Measurements from ENCODE around the gene BIN1.

BIN1 gene

DNA sequence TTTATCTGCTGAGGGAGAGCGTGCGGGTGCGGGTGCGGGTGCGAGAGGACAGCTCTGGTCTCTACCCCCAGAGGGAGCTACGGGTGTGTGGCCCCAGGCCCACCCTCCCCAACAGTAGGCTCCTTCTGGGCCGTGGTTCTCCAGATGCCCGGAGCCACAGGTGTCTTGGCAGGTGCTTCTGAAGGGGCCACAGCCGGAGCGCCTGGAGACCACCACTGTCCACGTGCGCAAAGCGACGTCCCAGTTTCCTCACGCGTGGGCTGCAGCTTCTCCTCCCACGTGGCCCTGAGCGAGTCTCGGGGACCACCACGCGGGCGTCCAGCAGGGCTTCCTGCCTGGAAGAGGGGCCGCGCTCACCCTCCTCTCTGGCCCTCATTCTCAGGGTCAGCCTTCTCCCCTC lies 90.6 kb downstream of the BIN1 start:
- Histone ChIP-seq H3K36me3 (ENCODE audit: insufficient read depth, low read length) (no peaks in the 10 kb centered on the region), H3K27ac (ENCODE audit: low read depth, low read length) (no peak overlapping the region), H3K9ac (ENCODE audit: low read length) (no peak overlapping the region), H3K4me3 (ENCODE audit: low read depth in 1 of 2, low read length in 2 of 2) (no peak overlapping the region), H3K4me1 (ENCODE audit: insufficient read depth, low read length) (peaks cover 4% of the 10 kb centered on the region), H3K27me3 (ENCODE audit: control insufficient read depth in 1 of 2, insufficient read depth in 2 of 2, low read length in 2 of 2) (peaks cover 0 to 5% of the 10 kb centered on the region in 2 donors), H3K9me3 (ENCODE audit: low read length) (no peaks in the 10 kb centered on the region)

DNA sequence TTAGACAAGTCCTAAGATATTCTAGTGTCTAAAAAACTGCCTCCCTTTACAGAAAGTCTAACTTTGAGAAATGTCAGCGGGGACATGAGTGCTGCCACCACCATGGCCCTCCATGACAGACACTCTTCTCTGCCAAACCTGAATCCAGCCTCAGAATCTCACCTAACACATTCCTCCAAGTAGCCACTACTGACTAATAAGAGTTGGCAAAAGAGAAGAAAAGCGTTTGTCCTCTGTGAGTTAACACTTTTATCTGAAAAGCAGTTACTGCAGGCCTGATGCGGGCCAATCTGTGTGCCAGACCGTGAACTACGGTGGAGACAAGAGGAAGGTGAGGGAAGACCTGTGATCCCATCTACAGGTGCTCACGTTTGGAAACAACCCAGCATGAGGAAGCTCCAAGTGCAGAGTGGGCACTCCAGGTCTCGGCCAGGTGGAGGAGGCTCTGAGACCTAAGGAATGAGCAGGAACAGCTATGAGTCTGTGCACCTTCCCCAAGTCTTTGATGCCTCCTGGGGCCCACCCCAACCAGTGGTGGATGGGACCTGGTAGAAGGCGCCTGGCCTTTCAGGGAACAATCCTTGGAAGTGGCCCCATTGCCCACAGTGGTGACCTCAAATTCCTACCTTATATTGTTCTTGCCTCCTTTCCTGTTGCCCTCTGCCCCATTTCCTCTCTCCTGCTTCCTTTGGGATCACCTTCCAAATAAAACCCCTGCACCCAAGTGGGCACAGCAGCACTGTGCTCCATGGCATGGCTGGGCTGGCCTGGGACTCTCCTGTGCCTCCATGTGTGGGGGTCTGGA lies 91.6 kb downstream of the BIN1 start:
- peaks cover 0 to 5% of the 10 kb centered on the region in 2 donors for H3K27me3 ChIP-seq (ENCODE audit: control insufficient read depth in 1 of 2, insufficient read depth in 2 of 2, low read length in 2 of 2)
- no peak overlapping the region for H3K4me3 ChIP-seq (ENCODE audit: low read depth in 1 of 2, low read length in 2 of 2)
- no peaks in the 10 kb centered on the region for H3K9me3 ChIP-seq (ENCODE audit: low read length)
- no peak overlapping the region for H3K9ac ChIP-seq (ENCODE audit: low read length)
- no peak overlapping the region for H3K27ac ChIP-seq (ENCODE audit: low read depth, low read length)
- H3K4me1 ChIP-seq (ENCODE audit: insufficient read depth, low read length): peaks cover 4% of the 10 kb centered on the region
- H3K36me3 ChIP-seq (ENCODE audit: insufficient read depth, low read length): no peaks in the 10 kb centered on the region

DNA sequence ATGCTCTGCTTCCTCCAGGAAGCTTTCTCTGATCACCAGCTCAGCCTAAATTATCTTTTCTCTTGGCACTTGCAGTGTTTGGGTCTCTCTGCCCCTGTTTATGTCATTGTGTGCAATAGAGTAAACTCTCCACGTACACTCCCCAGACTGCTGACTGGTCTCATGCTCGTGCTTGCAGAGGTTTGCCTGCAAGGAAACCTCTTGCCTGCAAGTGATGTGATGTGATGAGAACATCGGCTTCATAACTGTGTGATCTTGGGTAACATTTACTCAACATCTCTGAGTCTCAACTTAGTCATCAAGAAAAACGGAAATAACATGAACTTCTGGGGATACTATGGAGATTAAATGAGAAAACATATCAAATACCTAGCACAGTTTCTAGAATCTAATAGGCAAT lies 92.3 kb downstream of the BIN1 start:
- no peak overlapping the region for H3K9ac ChIP-seq (ENCODE audit: low read length)
- no peak overlapping the region for H3K4me3 ChIP-seq (ENCODE audit: low read depth in 1 of 2, low read length in 2 of 2)
- peaks cover 0 to 5% of the 10 kb centered on the region in 2 donors for H3K27me3 ChIP-seq (ENCODE audit: control insufficient read depth in 1 of 2, insufficient read depth in 2 of 2, low read length in 2 of 2)
- peaks cover 4% of the 10 kb centered on the region for H3K4me1 ChIP-seq (ENCODE audit: insufficient read depth, low read length)
- no peaks in the 10 kb centered on the region for H3K9me3 ChIP-seq (ENCODE audit: low read length)
- no peaks in the 10 kb centered on the region for H3K36me3 ChIP-seq (ENCODE audit: insufficient read depth, low read length)
- H3K27ac ChIP-seq (ENCODE audit: low read depth, low read length): no peak overlapping the region

DNA sequence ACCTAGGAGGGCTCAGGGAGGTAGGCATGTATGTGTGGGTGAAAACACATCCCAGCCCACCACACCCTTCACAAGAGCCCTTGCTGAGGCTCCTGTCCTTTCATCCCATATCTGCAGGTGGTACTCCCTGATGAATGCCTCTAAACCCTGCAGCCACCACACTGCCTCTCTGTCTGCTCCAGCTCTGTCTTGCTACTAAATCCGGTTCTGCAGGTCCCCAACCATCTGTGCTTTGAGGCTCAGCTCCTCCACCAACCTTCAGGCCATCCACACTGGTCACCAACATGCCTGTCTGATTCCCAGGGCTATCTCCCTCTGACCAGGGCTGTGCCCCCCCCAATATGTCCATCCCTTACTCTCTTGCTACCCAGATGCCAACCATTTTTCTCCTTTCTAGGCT lies 92.7 kb downstream of the BIN1 start:
- no peak overlapping the region for H3K27ac ChIP-seq (ENCODE audit: low read depth, low read length)
- no peaks in the 10 kb centered on the region for H3K36me3 ChIP-seq (ENCODE audit: insufficient read depth, low read length)
- H3K27me3 ChIP-seq (ENCODE audit: control insufficient read depth in 1 of 2, insufficient read depth in 2 of 2, low read length in 2 of 2): peaks cover 0 to 5% of the 10 kb centered on the region in 2 donors
- H3K9me3 ChIP-seq (ENCODE audit: low read length): no peaks in the 10 kb centered on the region
- no peak overlapping the region for H3K4me3 ChIP-seq (ENCODE audit: low read depth in 1 of 2, low read length in 2 of 2)
- H3K9ac ChIP-seq (ENCODE audit: low read length): no peak overlapping the region
- H3K4me1 ChIP-seq (ENCODE audit: insufficient read depth, low read length): peaks cover 4% of the 10 kb centered on the region

DNA sequence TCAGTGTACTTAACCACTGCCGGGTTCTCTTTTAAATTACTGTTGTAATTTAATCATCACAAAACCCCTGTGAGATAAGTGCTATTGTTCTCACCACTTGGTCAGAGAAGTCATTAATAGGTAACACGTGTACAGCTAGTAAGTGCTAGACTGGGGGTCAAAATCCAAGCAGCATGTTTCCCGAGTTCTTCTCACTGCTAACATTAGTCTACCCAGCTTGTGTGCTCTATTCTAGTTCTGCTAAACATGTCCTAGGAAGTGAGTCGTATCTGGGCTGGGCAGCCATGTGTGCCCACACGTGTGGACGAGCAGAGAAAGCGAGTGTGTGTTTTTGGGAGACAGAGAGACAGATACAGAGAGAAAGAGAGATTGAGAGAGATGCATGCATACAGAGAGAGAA lies 94.1 kb downstream of the BIN1 start:
- Histone ChIP-seq H3K4me3 (ENCODE audit: low read depth in 1 of 2, low read length in 2 of 2) (no peak overlapping the region), H3K9me3 (ENCODE audit: low read length) (no peaks in the 10 kb centered on the region), H3K27me3 (ENCODE audit: control insufficient read depth in 1 of 2, insufficient read depth in 2 of 2, low read length in 2 of 2) (peaks cover 0 to 5% of the 10 kb centered on the region in 2 donors), H3K27ac (ENCODE audit: low read depth, low read length) (no peak overlapping the region), H3K4me1 (ENCODE audit: insufficient read depth, low read length) (peaks cover 4% of the 10 kb centered on the region), H3K9ac (ENCODE audit: low read length) (no peak overlapping the region), H3K36me3 (ENCODE audit: insufficient read depth, low read length) (no peaks in the 10 kb centered on the region)

DNA sequence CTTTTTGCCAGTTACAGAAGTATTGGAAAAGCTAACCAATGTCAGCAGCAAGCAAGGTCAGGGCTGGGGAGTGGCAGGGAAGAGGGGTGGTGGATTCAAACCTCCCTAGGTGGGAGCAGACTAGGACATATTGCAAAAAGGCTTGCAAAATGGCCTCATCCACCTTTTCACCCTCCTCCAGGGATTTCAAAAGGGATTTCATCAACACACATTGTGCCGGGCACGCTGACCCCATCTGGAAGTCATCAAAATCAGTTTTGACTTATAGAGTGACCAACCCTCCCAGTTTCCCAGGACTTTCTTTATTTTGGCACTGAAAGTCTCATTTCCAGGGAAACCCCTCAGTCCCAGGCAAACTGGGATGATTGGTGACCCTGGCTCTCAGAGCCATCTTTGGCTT lies 94.7 kb downstream of the BIN1 start:
- Histone ChIP-seq H3K27ac (ENCODE audit: low read depth, low read length) (no peak overlapping the region), H3K9me3 (ENCODE audit: low read length) (no peaks in the 10 kb centered on the region), H3K36me3 (ENCODE audit: insufficient read depth, low read length) (no peaks in the 10 kb centered on the region), H3K27me3 (ENCODE audit: control insufficient read depth in 1 of 2, insufficient read depth in 2 of 2, low read length in 2 of 2) (peaks cover 0 to 5% of the 10 kb centered on the region in 2 donors), H3K4me1 (ENCODE audit: insufficient read depth, low read length) (peaks cover 4% of the 10 kb centered on the region), H3K4me3 (ENCODE audit: low read depth in 1 of 2, low read length in 2 of 2) (no peak overlapping the region), H3K9ac (ENCODE audit: low read length) (no peak overlapping the region)

DNA sequence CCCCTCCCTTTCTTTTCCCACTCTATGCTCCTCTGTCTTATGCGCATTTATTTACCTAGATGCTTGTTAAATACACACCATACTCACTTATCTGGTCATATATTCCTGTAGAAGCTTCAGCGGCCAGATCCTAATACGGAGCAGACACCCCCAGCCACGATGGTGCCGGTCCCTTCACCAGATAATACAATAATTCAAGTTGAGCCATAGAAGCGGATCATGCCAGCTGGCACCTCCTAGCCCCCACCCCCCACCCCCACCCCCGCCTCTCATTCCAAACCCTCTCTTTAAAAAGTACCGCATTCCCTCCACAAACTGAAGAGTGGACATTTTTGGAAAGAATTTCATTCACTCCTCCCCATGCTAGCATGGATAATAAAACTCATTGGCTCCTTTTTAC lies 95.2 kb downstream of the BIN1 start:
- H3K9me3 ChIP-seq (ENCODE audit: low read length): no peaks in the 10 kb centered on the region
- H3K27ac ChIP-seq (ENCODE audit: low read depth, low read length): no peak overlapping the region
- H3K4me1 ChIP-seq (ENCODE audit: insufficient read depth, low read length): peaks cover 4% of the 10 kb centered on the region
- H3K9ac ChIP-seq (ENCODE audit: low read length): no peak overlapping the region
- peaks cover 0 to 5% of the 10 kb centered on the region in 2 donors for H3K27me3 ChIP-seq (ENCODE audit: control insufficient read depth in 1 of 2, insufficient read depth in 2 of 2, low read length in 2 of 2)
- no peak overlapping the region for H3K4me3 ChIP-seq (ENCODE audit: low read depth in 1 of 2, low read length in 2 of 2)
- no peaks in the 10 kb centered on the region for H3K36me3 ChIP-seq (ENCODE audit: insufficient read depth, low read length)

DNA sequence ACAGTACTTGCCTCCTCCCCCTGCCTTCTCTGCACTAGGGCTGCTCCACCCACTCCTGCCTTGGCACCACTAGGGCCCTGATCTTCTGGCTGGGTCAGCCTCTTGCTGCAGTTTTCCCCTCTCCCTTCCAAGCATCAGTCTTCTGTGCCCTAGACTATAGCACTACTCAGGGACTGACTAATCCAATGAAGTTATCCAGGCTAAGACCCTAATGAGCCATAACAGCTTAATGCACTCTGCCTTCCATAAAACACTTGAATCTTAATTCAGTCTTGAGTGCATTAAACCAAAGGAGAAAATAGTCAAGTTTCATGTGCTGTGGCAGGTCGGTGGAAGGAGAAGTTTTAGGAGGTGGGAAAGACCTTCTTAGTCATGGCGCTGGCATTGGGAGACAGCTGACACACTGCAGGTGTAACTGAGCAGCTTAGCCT lies 95.7 kb downstream of the BIN1 start:
- no peak overlapping the region for H3K9ac ChIP-seq (ENCODE audit: low read length)
- no peaks in the 10 kb centered on the region for H3K36me3 ChIP-seq (ENCODE audit: insufficient read depth, low read length)
- no peaks in the 10 kb centered on the region for H3K9me3 ChIP-seq (ENCODE audit: low read length)
- no peak overlapping the region for H3K4me3 ChIP-seq (ENCODE audit: low read depth in 1 of 2, low read length in 2 of 2)
- peaks cover 4% of the 10 kb centered on the region for H3K4me1 ChIP-seq (ENCODE audit: insufficient read depth, low read length)
- H3K27ac ChIP-seq (ENCODE audit: low read depth, low read length): no peak overlapping the region
- H3K27me3 ChIP-seq (ENCODE audit: control insufficient read depth in 1 of 2, insufficient read depth in 2 of 2, low read length in 2 of 2): peaks cover 0 to 5% of the 10 kb centered on the region in 2 donors

DNA sequence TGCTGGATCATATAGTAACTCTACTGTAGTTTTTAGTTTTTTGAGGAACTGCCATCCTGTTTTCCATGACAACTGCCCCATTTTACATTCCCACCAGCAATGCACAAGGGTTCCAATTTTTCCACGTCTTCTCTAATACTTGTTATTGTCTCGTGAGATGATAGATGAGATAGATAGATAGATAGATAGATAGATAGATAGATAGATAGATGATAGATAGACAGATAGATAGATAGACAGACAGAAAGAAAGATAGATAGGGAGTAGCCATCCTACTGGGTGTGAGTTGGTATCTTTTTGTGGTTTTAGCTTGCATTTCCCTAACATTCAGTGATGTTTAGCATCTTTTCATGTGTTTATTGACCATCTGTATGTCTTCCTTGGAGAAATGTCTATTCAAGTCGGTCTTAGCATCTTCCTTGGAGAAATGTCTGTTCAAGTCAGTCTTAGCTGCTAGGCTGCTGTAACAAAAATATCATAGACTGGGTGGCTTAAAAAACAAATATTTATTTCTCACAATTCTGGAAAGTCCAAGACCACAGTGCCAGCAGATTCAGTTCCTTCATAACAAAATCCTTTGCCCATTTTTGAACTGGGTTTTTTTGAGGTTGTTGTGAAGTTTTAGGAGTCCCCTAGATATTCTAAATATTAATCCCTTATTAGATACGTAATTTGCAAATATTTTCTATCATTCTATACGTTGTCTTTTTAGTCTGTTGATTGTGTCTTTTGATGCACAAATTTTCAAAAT lies 98.5 kb downstream of the BIN1 start:
- Histone ChIP-seq H3K9ac (ENCODE audit: low read length) (no peak overlapping the region), H3K27ac (ENCODE audit: low read depth, low read length) (no peak overlapping the region), H3K27me3 (ENCODE audit: control insufficient read depth in 1 of 2, insufficient read depth in 2 of 2, low read length in 2 of 2) (no peaks in the 10 kb centered on the region), H3K4me1 (ENCODE audit: insufficient read depth, low read length) (peaks cover 4% of the 10 kb centered on the region), H3K9me3 (ENCODE audit: low read length) (no peaks in the 10 kb centered on the region), H3K36me3 (ENCODE audit: insufficient read depth, low read length) (no peaks in the 10 kb centered on the region), H3K4me3 (ENCODE audit: low read depth in 1 of 2, low read length in 2 of 2) (no peak overlapping the region)

DNA sequence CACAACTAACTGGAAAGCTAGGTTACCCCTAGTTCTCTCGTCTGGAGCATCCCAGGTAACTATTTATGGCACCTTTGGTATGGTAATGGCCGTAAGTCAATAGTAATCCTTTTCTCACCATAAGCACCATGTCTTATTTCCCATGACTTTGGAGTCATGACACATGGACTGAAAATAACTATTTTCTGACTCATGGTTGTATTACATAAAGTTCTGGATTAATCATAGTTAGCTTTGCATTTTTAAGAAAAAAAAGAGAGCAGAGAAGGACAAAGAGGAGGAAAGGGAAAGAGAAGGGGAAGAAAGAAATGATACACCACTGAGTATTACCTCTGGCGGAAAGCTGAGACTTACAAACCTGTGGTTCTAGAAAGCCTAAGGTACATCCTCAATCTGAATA lies 99.3 kb downstream of the BIN1 start:
- H3K9ac ChIP-seq (ENCODE audit: low read length): no peak overlapping the region
- no peak overlapping the region for H3K4me3 ChIP-seq (ENCODE audit: low read depth in 1 of 2, low read length in 2 of 2)
- H3K9me3 ChIP-seq (ENCODE audit: low read length): no peaks in the 10 kb centered on the region
- no peak overlapping the region for H3K27ac ChIP-seq (ENCODE audit: low read depth, low read length)
- H3K27me3 ChIP-seq (ENCODE audit: control insufficient read depth in 1 of 2, insufficient read depth in 2 of 2, low read length in 2 of 2): no peaks in the 10 kb centered on the region
- H3K4me1 ChIP-seq (ENCODE audit: insufficient read depth, low read length): peaks cover 4% of the 10 kb centered on the region
- no peaks in the 10 kb centered on the region for H3K36me3 ChIP-seq (ENCODE audit: insufficient read depth, low read length)

DNA sequence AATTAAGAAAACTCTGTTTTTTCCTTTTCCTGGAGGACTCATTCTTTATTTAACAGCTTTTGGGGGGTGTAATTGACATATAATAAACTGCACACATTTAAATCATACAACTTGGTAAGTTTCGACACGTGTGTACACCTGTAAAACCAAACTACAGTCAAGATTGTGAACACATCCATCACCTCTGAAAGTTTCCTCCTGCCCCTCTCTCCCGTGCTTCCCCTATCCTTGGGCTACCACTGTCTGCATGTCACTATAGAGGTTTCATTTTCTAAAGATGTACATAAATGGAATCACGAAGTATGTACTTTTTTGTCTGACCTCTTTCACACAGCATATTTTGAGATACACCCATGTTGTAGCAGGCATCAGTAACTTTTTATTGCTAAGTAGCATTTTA lies 100.0 kb downstream of the BIN1 start:
- H3K4me3 ChIP-seq (ENCODE audit: low read depth in 1 of 2, low read length in 2 of 2): no peak overlapping the region
- H3K36me3 ChIP-seq (ENCODE audit: insufficient read depth, low read length): no peaks in the 10 kb centered on the region
- no peak overlapping the region for H3K9ac ChIP-seq (ENCODE audit: low read length)
- H3K27ac ChIP-seq (ENCODE audit: low read depth, low read length): no peak overlapping the region
- H3K27me3 ChIP-seq (ENCODE audit: control insufficient read depth in 1 of 2, insufficient read depth in 2 of 2, low read length in 2 of 2): no peaks in the 10 kb centered on the region
- H3K4me1 ChIP-seq (ENCODE audit: insufficient read depth, low read length): peaks cover 4% of the 10 kb centered on the region
- H3K9me3 ChIP-seq (ENCODE audit: low read length): no peaks in the 10 kb centered on the region
